ENCODE measurements around the gene DENND6B. TPM values are rescaled to one million over a fixed set of nuclear protein-coding genes. Genes with fewer than 3 reads are reported as not detected.

DENND6B gene
- total and polyA plus RNA-seq, 2 of the 13 experiments (the other 11 are each of a cell fraction or from before 2014, with no cell fraction given) = 0.95 to 3.8 TPM

- TF ChIP-seq NFAT5 (CRISPR knock-in tag; IDR thresholded peaks at IDR 0.05) (peak; percentile 79), ZXDC (CRISPR knock-in tag; IDR thresholded peaks at IDR 0.05) (no peak; the same call in 1 of the 2 replicates), SRSF1 (optimal IDR thresholded peaks at IDR 0.05; ENCODE audit: low read depth, low read length) (peak; percentile 41), PHF8 (CRISPR knock-in tag; IDR thresholded peaks at IDR 0.05) (no peak), PRMT3 (CRISPR knock-in tag; IDR thresholded peaks at IDR 0.05; ENCODE audit: borderline replicate concordance, low read depth) (0 out of 2 replicates have a peak, but pooled peaks have one; percentile 41), PBX2 (CRISPR knock-in tag; IDR thresholded peaks at IDR 0.05) (no peak), CENPBD1 (CRISPR knock-in tag; IDR thresholded peaks at IDR 0.05; ENCODE audit: borderline replicate concordance, low read depth) (no peak), FOXJ3 (CRISPR knock-in tag; IDR thresholded peaks at IDR 0.05; ENCODE audit: borderline replicate concordance) (no peak), ZNF567 (CRISPR knock-in tag; IDR thresholded peaks at IDR 0.05; ENCODE audit: borderline replicate concordance) (0 out of 2 replicates have a peak, but pooled peaks have one; percentile 37), MAFF (IDR thresholded peaks at IDR 0.05; ENCODE audit: low read depth, low read length) (no peak), RCOR2 (CRISPR knock-in tag; IDR thresholded peaks at IDR 0.05) (no peak), ZNF383 (CRISPR knock-in tag; IDR thresholded peaks at IDR 0.05; ENCODE audit: borderline replicate concordance) (no peak), TFAP4 (IDR thresholded peaks at IDR 0.05; ENCODE audit: borderline replicate concordance, low read depth) (no peak), NBN (conservative IDR thresholded peaks at IDR 0.05) (no peak), KAT2B (IDR thresholded peaks at IDR 0.05; ENCODE audit: borderline replicate concordance, low read depth, low read length) (no peak), ZNF20 (CRISPR knock-in tag; IDR thresholded peaks at IDR 0.05) (peak; percentile 84; the same call in 1 of the 2 replicates), SMAD9 (CRISPR knock-in tag; IDR thresholded peaks at IDR 0.05) (no peak), ERF (CRISPR knock-in tag; IDR thresholded peaks at IDR 0.05) (peak; percentile 86), TSC22D2 (CRISPR knock-in tag; IDR thresholded peaks at IDR 0.05; ENCODE audit: borderline replicate concordance) (peak; percentile 95), STAG1 (CRISPR knock-in tag; IDR thresholded peaks at IDR 0.05) (no peak; the same call in 1 of the 2 replicates)
These were observed 56.0 kb downstream of the DENND6B start (continued) for GRCh38 chr22:50270666-50271394.

Measured in HepG2 (cell line).